IMR-90 (cell line): ENCODE data around the gene OR12D3. TPM values are rescaled to one million over a fixed set of nuclear protein-coding genes. Genes with fewer than 3 reads are reported as not detected.

Experiments used
- ATAC-seq: fragments of 200-7000 bp; cut with Tn5 transposase; 2 replicates; pipeline ENCODE4 v1.9.1; 2020; ENCODE audit warnings: low read depth, mild to moderate bottlenecking, moderate library complexity
- BruUV-seq: library from RNA; stranded (reverse); fragments of 400-500 nt; replicated peaks from 2 replicates; lab custom pipeline; 2021; lab: Mats Ljungman, UMichigan
- CTCF ChIA-PET: fragments of 300-600 bp; formaldehyde crosslinking; extraction: SDS; loops from one replicate; lab custom pipeline; 2021; ENCODE audit warnings: antibody characterized with exemption; lab: Yijun Ruan, JAX
- POLR2A ChIA-PET: fragments of 300-600 bp; sonication (Branson Sonifier 250); formaldehyde crosslinking; loops from one replicate; lab custom pipeline; 2022; ENCODE audit warnings: antibody characterized with exemption; ENCODE audit not compliant: unreplicated experiment; lab: Charles Lee
- DNase-seq: peaks from one replicate; pipeline ENCODE4 v3.0.0; 2013
- H2AFZ ChIP-seq: replicated peaks from 2 replicates; pipeline ENCODE3; 2013; ENCODE audit warnings: low read length, mild to moderate bottlenecking; ENCODE audit not compliant: poor library complexity
- H2AK5ac ChIP-seq: 2 replicates; pipeline ENCODE4 v1.6.1; 2013; ENCODE audit warnings: low read depth, low read length, inconsistent platforms
- H2AK9ac ChIP-seq: replicated peaks from 2 replicates; pipeline ENCODE3; 2013; ENCODE audit warnings: mild to moderate bottlenecking, low read depth, low read length, moderate library complexity; ENCODE audit not compliant: poor library complexity
- H2BK120ac ChIP-seq: 2 replicates; pipeline ENCODE4 v1.6.1; 2013; ENCODE audit warnings: low read depth, low read length, inconsistent platforms
- H2BK15ac ChIP-seq: 3 replicates; pipeline ENCODE4 v1.6.1; 2013; ENCODE audit warnings: low read depth, low read length, inconsistent platforms
- H2BK20ac ChIP-seq: 2 replicates; pipeline ENCODE4 v1.6.1; 2013; ENCODE audit warnings: low read depth, mild to moderate bottlenecking, inconsistent platforms, low read length, moderate library complexity
- H2BK5ac ChIP-seq: 2 replicates; pipeline ENCODE4 v1.6.1; 2013; ENCODE audit warnings: mild to moderate bottlenecking, low read depth, low read length, inconsistent platforms; ENCODE audit not compliant: poor library complexity, severe bottlenecking
- H3K14ac ChIP-seq: replicated peaks from 2 replicates; pipeline ENCODE4 v1.6.1; 2013; ENCODE audit warnings: low read depth, low read length, inconsistent platforms
- H3K18ac ChIP-seq: 2 replicates; pipeline ENCODE4 v1.6.1; 2013; ENCODE audit warnings: low read depth, low read length, control low read depth
- H3K23ac ChIP-seq: 2 replicates; pipeline ENCODE4 v1.6.1; 2013; ENCODE audit warnings: low read depth, low read length, inconsistent platforms
- H3K27ac ChIP-seq: 2 replicates; pipeline ENCODE4 v1.5.1; 2013; ENCODE audit warnings: mild to moderate bottlenecking, control low read depth, low read length; ENCODE audit not compliant: insufficient read depth
- H3K27me3 ChIP-seq: 2 replicates; pipeline ENCODE4 v1.6.1; 2013; ENCODE audit warnings: low read length; ENCODE audit not compliant: control insufficient read depth, insufficient read depth
- H3K36me3 ChIP-seq: 2 replicates; pipeline ENCODE4 v1.6.1; 2013; ENCODE audit warnings: low read length, mixed read lengths; ENCODE audit not compliant: control insufficient read depth, insufficient read depth
- H3K4ac ChIP-seq: 2 replicates; pipeline ENCODE4 v1.6.1; 2013; ENCODE audit warnings: low read depth, low read length, inconsistent platforms
- H3K4me1 ChIP-seq: 2 replicates; pipeline ENCODE4 v1.6.1; 2013; ENCODE audit warnings: low read length, mixed read lengths; ENCODE audit not compliant: control insufficient read depth, insufficient read depth
- H3K4me2 ChIP-seq: 2 replicates; pipeline ENCODE4 v1.6.1; 2013; ENCODE audit warnings: low read depth, mild to moderate bottlenecking, control low read depth, low read length, moderate library complexity
- H3K4me3 ChIP-seq: 2 replicates; pipeline ENCODE4 v1.5.1; 2013; ENCODE audit warnings: low read depth, mild to moderate bottlenecking, control low read depth, low read length, moderate library complexity; ENCODE audit not compliant: insufficient read depth
- H3K56ac ChIP-seq: 2 replicates; pipeline ENCODE4 v1.6.1; 2013; ENCODE audit warnings: low read length, inconsistent platforms; ENCODE audit not compliant: insufficient read depth; ENCODE audit errors: extremely low read depth
- H3K79me1 ChIP-seq, 2 experiments: 2 replicates each; pipeline ENCODE4 v1.6.1; 2013; ENCODE audit warnings: low read length in 2 of 2, inconsistent platforms in 1 of 2, low read depth in 1 of 2
- H3K9ac ChIP-seq: 2 replicates; pipeline ENCODE4 v1.6.1; 2013; ENCODE audit warnings: low read depth, low read length, control low read depth
- H3K9me1 ChIP-seq: 2 replicates; pipeline ENCODE4 v1.6.1; 2013; ENCODE audit warnings: low read length, inconsistent platforms; ENCODE audit not compliant: insufficient read depth
- H3K9me3 ChIP-seq: 2 replicates; pipeline ENCODE4 v1.6.1; 2013; ENCODE audit warnings: low read length; ENCODE audit not compliant: control insufficient read depth, insufficient read depth
- H4K20me1 ChIP-seq: 2 replicates; pipeline ENCODE4 v1.6.1; 2013; ENCODE audit warnings: low read length, inconsistent platforms; ENCODE audit not compliant: insufficient read depth
- H4K5ac ChIP-seq: 2 replicates; pipeline ENCODE4 v1.6.1; 2013; ENCODE audit warnings: mild to moderate bottlenecking, low read depth, low read length, control low read depth
- H4K8ac ChIP-seq, 2 experiments: 2 replicates each; pipeline ENCODE4 v1.6.1; 2013; ENCODE audit warnings: low read depth in 2 of 2, low read length in 2 of 2, control low read depth in 1 of 2, inconsistent platforms in 1 of 2
- H4K91ac ChIP-seq: 2 replicates; pipeline ENCODE4 v1.6.1; 2013; ENCODE audit warnings: low read depth, low read length, inconsistent platforms; ENCODE audit not compliant: insufficient read depth
- BHLHE40 ChIP-seq: fragments of 150-350 bp; IDR thresholded peaks from 2 replicates; pipeline ENCODE4 v1.6.1; 2016; ENCODE audit warnings: mild to moderate bottlenecking, low read depth, low read length
- CEBPB ChIP-seq: IDR thresholded peaks from 2 replicates; pipeline ENCODE4 v1.6.1; 2012; ENCODE audit warnings: low read depth, low read length, improper control_type of control experiment
- CHD1 ChIP-seq: IDR thresholded peaks from 2 replicates; pipeline ENCODE4 v1.6.1; 2012; ENCODE audit warnings: low read depth, low read length, improper control_type of control experiment
- CTCF ChIP-seq: conservative IDR thresholded peaks from 2 replicates; pipeline ENCODE4 v1.5.1; 2012; ENCODE audit warnings: mild to moderate bottlenecking, low read depth, low read length, improper control_type of control experiment
- ELK1 ChIP-seq: fragments of 150-350 bp; IDR thresholded peaks from 2 replicates; pipeline ENCODE4 v1.6.1; 2016; ENCODE audit warnings: low read depth, mild to moderate bottlenecking, low read length, moderate library complexity, borderline replicate concordance
- MAFK ChIP-seq: IDR thresholded peaks from 2 replicates; pipeline ENCODE4 v1.6.1; 2012; ENCODE audit warnings: low read depth, low read length, improper control_type of control experiment
- MAZ ChIP-seq: IDR thresholded peaks from 2 replicates; pipeline ENCODE4 v1.6.1; 2012; ENCODE audit warnings: low read depth, mild to moderate bottlenecking, low read length, improper control_type of control experiment, moderate library complexity, borderline replicate concordance
- NFE2L2 ChIP-seq: fragments of 150-350 bp; IDR thresholded peaks from 2 replicates; pipeline ENCODE4 v1.6.1; 2016; ENCODE audit warnings: low read depth, mild to moderate bottlenecking, low read length
- POLR2A ChIP-seq: IDR thresholded peaks from 2 replicates; pipeline ENCODE4 v1.6.1; 2012; ENCODE audit warnings: mild to moderate bottlenecking, low read depth, low read length
- RAD21 ChIP-seq: IDR thresholded peaks from 2 replicates; pipeline ENCODE4 v1.6.1; 2012; ENCODE audit warnings: low read length, improper control_type of control experiment
- RCOR1 ChIP-seq: IDR thresholded peaks from 2 replicates; pipeline ENCODE4 v1.6.1; 2012; ENCODE audit warnings: mild to moderate bottlenecking, low read length, improper control_type of control experiment; ENCODE audit not compliant: insufficient replicate concordance
- RFX5 ChIP-seq: IDR thresholded peaks from 2 replicates; pipeline ENCODE4 v1.8.0; 2012; ENCODE audit warnings: low read depth, mild to moderate bottlenecking, low read length, moderate library complexity
- SMC3 ChIP-seq: fragments of 150-350 bp; IDR thresholded peaks from 2 replicates; pipeline ENCODE4 v1.6.1; 2016; ENCODE audit warnings: low read depth, mild to moderate bottlenecking, antibody characterized with exemption, low read length, moderate library complexity
- USF2 ChIP-seq: fragments of 150-350 bp; IDR thresholded peaks from 2 replicates; pipeline ENCODE4 v1.6.1; 2017; ENCODE audit warnings: mild to moderate bottlenecking, antibody characterized with exemption, low read length, low read depth
- dilution Hi-C: fragments of 300-500 bp; cut with HindIII; formaldehyde crosslinking; loops from one replicate; pipeline ENCODE4 v1.14.3; 2018; ENCODE audit warnings: low sequenced_read_pairs; ENCODE audit not compliant: unreplicated experiment
- in situ Hi-C: fragments of 300-500 bp; cut with MboI; formaldehyde crosslinking; loops from 3 replicates; pipeline ENCODE4 v1.14.3; 2019; ENCODE audit warnings: low sequenced_read_pairs, inconsistent platforms, mixed read lengths
- intact Hi-C: fragments of 100-400 bp; cut with micrococcal nuclease; formaldehyde crosslinking; loops from 2 replicates; pipeline ENCODE4 v1.10.0; 2022
- polyA plus RNA-seq, 3 experiments: library from polyadenylated mRNA; depleted of rRNA; stranded (reverse); fragments of >200 nt; gene quantifications; 2 replicates each; pipeline ENCODE4 v1.2.3, GENCODE V29; 2012; ENCODE audit warnings: low replicate concordance in 1 of 3
- total RNA-seq: library from RNA; depleted of rRNA; stranded (reverse); fragments of >200 nt; gene quantifications from 2 replicates; pipeline ENCODE4 v1.2.3, GENCODE V29; 2012

The OR12D3 gene
- total and polyA plus RNA-seq, 2 of the 4 experiments (the other 2 are of a cell fraction), result not detected

DNA sequence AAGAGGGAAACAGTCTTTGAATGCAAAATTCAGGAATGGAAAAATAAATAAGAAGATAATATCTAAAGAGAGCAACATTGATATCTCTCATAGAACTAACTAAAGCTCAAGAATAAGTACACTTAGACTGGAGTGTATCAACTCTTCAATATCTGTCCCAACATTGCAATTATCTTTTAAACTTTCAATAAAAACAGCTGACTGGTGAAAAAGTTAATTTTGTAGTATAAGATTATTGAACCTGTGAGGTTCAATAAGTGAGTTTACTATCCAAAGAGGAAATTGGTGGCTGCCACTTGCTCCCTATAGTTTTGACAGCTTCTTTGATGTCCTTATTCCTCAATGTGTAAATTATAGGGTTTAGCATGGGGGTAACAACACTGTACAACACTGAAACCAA lies 20.1 kb downstream of the OR12D3 start:
- Histone ChIP-seq H3K4me2 (no peak overlapping the region), H3K27ac (no peak overlapping the region), H2BK120ac (no peak overlapping the region), H2AK9ac (no peak overlapping the region), H3K9ac (no peak overlapping the region), H4K91ac (no peak overlapping the region), H2BK20ac (no peak overlapping the region), H4K5ac (no peak overlapping the region), H3K14ac (no peak overlapping the region), H4K8ac (no peak overlapping the region), H3K4ac (no peak overlapping the region), H3K36me3 (no peaks in the 10 kb centered on the region), H3K56ac (no peak overlapping the region), H3K18ac (no peak overlapping the region), H2BK5ac (no peak overlapping the region), H3K9me3 (peaks cover 5% of the 10 kb centered on the region), H2BK15ac (no peak overlapping the region), H3K4me1 (no peaks in the 10 kb centered on the region), H3K27me3 (no peaks in the 10 kb centered on the region), H3K79me1 (no peaks in the 10 kb centered on the region), H3K9me1 (no peaks in the 10 kb centered on the region), H4K20me1 (no peaks in the 10 kb centered on the region), H2AK5ac (no peak overlapping the region), H2AFZ (no peak overlapping the region), H3K4me3 (no peak overlapping the region), H3K23ac (no peak overlapping the region)
- ATAC-seq, result no peak
- dilution Hi-C loops, result no loop called here
- POLR2A ChIA-PET, result no interaction called here
- BruUV-seq, result no TSS peak
- no peak for DNase-seq
- CTCF ChIA-PET, result no interaction called here
- intact Hi-C loops, result no loop called here
- in situ Hi-C loops, result no loop called here
- TF ChIP-seq ELK1, result no peak
- TF ChIP-seq MAZ, result no peak
- TF ChIP-seq CTCF, result no peak
- TF ChIP-seq SMC3, result no peak
- TF ChIP-seq CHD1, result no peak
- no peak for TF ChIP-seq CEBPB
- TF ChIP-seq MAFK, result no peak
- TF ChIP-seq USF2, result no peak
- no peak for TF ChIP-seq RAD21
- TF ChIP-seq RFX5, result no peak
- TF ChIP-seq NFE2L2, result no peak
- TF ChIP-seq POLR2A, result no peak
- TF ChIP-seq BHLHE40, result no peak
- no peak for TF ChIP-seq RCOR1
